ENCODE measurements around the gene CCDC142. TPM values are rescaled to one million over a fixed set of nuclear protein-coding genes. Genes with fewer than 3 reads are reported as not detected.

CCDC142 gene
- total and polyA plus RNA-seq, 2 of the 8 experiments (the other 6 are each of a cell fraction or from before 2014, with no cell fraction given), result 6.0 to 10.7 TPM

- Histone ChIP-seq H4K91ac (replicated peaks; ENCODE audit: insufficient read length, low read length) (no peak overlapping the region), H3K9ac (replicated peaks in 1 of 4; ENCODE audit: extremely low read depth in 1 of 4, low read depth in 3 of 4, low read length in 3 of 4) (peak overlapping the region in 2 of 4 experiments; percentile 77; a peak in 2 of 7 replicates), H3K18ac (ENCODE audit: extremely low read depth, low read length) (no peak overlapping the region), H2AFZ (ENCODE audit: low read length) (no peak overlapping the region), H3K56ac (replicated peaks; ENCODE audit: insufficient read length, low read depth, low read length) (no peak overlapping the region), H3K79me2 (ENCODE audit: control insufficient read depth in 1 of 2, insufficient read depth in 2 of 2, low read length in 2 of 2) (peaks cover 4 to 44% of the 10 kb centered on the region in 2 experiments; a peak in 2 of 4 replicates), H2BK120ac (replicated peaks; ENCODE audit: low read depth, low read length) (no peak overlapping the region), H3K4me1 (replicated peaks in 1 of 4; ENCODE audit: control insufficient read depth in 3 of 4, insufficient read depth in 4 of 4, low read length in 3 of 4) (peaks cover 4 to 24% (median 17%) of the 10 kb centered on the region in 4 experiments; a peak in 6 of 7 replicates), H4K5ac (ENCODE audit: insufficient read length, low read depth, low read length) (no peak overlapping the region), H4K8ac (ENCODE audit: extremely low read depth, insufficient read depth, low read length) (no peak overlapping the region), H3K4me3 (ENCODE audit: extremely low read depth in 1 of 4, insufficient read depth in 2 of 4, low read depth in 3 of 4, low read length in 4 of 4) (peak overlapping the region; percentile 69 to 90 (median 80); a peak in 5 of 8 replicates), H4K20me1 (replicated peaks in 1 of 2; ENCODE audit: control insufficient read depth in 1 of 2, insufficient read depth in 2 of 2, low read length in 2 of 2) (peaks cover 6 to 14% of the 10 kb centered on the region in 2 experiments), H2AK5ac (ENCODE audit: low read depth, low read length) (no peak overlapping the region), H3K36me3 (ENCODE audit: control insufficient read depth in 2 of 4, insufficient read depth in 4 of 4, low read length in 3 of 4) (peaks cover 0 to 5% (median 1%) of the 10 kb centered on the region in 4 experiments; a peak in 1 of 8 replicates), H3K79me1 (ENCODE audit: low read depth, low read length) (peaks cover 22% of the 10 kb centered on the region), H3K4ac (replicated peaks; ENCODE audit: insufficient read length, low read depth, low read length) (no peak overlapping the region), H3K27ac (ENCODE audit: low read depth, low read length) (no peak overlapping the region), H2BK20ac (ENCODE audit: low read length) (no peak overlapping the region), H3K14ac (ENCODE audit: insufficient read length) (no peak overlapping the region), H3K23ac (ENCODE audit: insufficient read length) (no peak overlapping the region), H3K4me2 (ENCODE audit: insufficient read depth in 1 of 2, low read depth in 2 of 2, low read length in 2 of 2) (peak overlapping the region; percentile 68 to 92), H3K23me2 (ENCODE audit: low read depth, low read length) (peaks cover 6% of the 10 kb centered on the region; the same call in 1 of the 2 replicates), H2BK5ac (ENCODE audit: low read depth, low read length) (no peak overlapping the region), H3K9me3 (ENCODE audit: insufficient read depth in 2 of 2, low read depth in 1 of 2, low read length in 1 of 2) (no peaks in the 10 kb centered on the region), H2BK12ac (ENCODE audit: low read depth, low read length) (peak overlapping the region; percentile 62; the same call in 1 of the 2 replicates), H2BK15ac (ENCODE audit: low read length) (no peak overlapping the region), H3K27me3 (replicated peaks in 1 of 4; ENCODE audit: control insufficient read depth in 3 of 4, extremely low read depth in 1 of 4, insufficient read depth in 3 of 4, low read length in 3 of 4) (no peaks in the 10 kb centered on the region; a peak in 1 of 7 replicates)
- DNase-seq (ENCODE audit: low read depth in 1 of 2, low spot score in 2 of 2), result no peak
- CTCF ChIA-PET (ENCODE audit: partially characterized antibody), result interaction anchor here (0.8 to 3.1 kb wide), 11 partner anchors 8 to 136 kb away, joined by 3 to 16 read pairs (median 3); partner anchors contain the start of gene WBP1
- FAIRE-seq, result no peak
- no peak for TF ChIP-seq CEBPB (IDR thresholded peaks at IDR 0.05; ENCODE audit: low read depth, low read length)
- no peak for TF ChIP-seq SP4 (IDR thresholded peaks at IDR 0.05; ENCODE audit: low read length)
- TF ChIP-seq HDAC2 (IDR thresholded peaks at IDR 0.05; ENCODE audit: borderline replicate concordance in 1 of 2, low read depth in 2 of 2, low read length in 2 of 2), result no peak
- no peak for TF ChIP-seq TAF1 (IDR thresholded peaks at IDR 0.05; ENCODE audit: low read depth, low read length)
- TF ChIP-seq USF2 (IDR thresholded peaks at IDR 0.05; ENCODE audit: low read length), result no peak
- no peak for TF ChIP-seq RAD21 (IDR thresholded peaks at IDR 0.05 in 1 of 2, conservative IDR thresholded peaks at IDR 0.05 in 1 of 2; ENCODE audit: low read depth in 2 of 2, low read length in 2 of 2)
- no peak for TF ChIP-seq CBX5 (IDR thresholded peaks at IDR 0.05; ENCODE audit: low read depth, low read length)
- no peak for TF ChIP-seq ATF3 (IDR thresholded peaks at IDR 0.05; ENCODE audit: insufficient read depth, low read depth, low read length)
- WGBS, 2 experiments (ENCODE audit: extremely low coverage in 1 of 2, insufficient coverage in 1 of 2, insufficient read length in 1 of 2, insufficient replicate concordance in 2 of 2, low coverage in 1 of 2, low lambda C conversion rate in 2 of 2, missing lambda C conversion rate in 1 of 2), result 79% methylated on average over 2 of the region's 3 CpGs; no CpG with 5 or more reads in 1 of the 2 experiments
- POLR2A ChIA-PET (ENCODE audit: partially characterized antibody), result interaction anchor here (0.7 to 3.9 kb wide), 11 partner anchors 8 to 74 kb away, joined by 3 to 66 read pairs (median 15); partner anchors contain the start of genes C2orf81, CCDC142, INO80B and TTC31
Observed at GRCh38 chr2:74439373-74439772, 43.4 kb downstream of the CCDC142 start.

All from H1 (cell line).